HG02852 (cell line): ENCODE data around the gene SUV39H2.
"Not testable (repeated sequence)": the region's sequence is repeated elsewhere in the genome, so short reads cannot be mapped to it uniquely, and the experiment has no call there.

Experiments used
- ATAC-seq: cut with Tn5 transposase; IDR thresholded peaks from one replicate; pipeline ENCODE4 v1.9.1; 2021; ENCODE audit warnings: mild to moderate bottlenecking, moderate library complexity; ENCODE audit not compliant: unreplicated experiment

The SUV39H2 gene

GRCh38 chr10:14926722-14927416 is 48.2 kb downstream of the SUV39H2 start:
- peak; percentile 99 for ATAC-seq

GRCh38 chr10:14930610-14931009 is 51.9 kb downstream of the SUV39H2 start:
- ATAC-seq: no peak

GRCh38 chr10:14936584-14936983 is 57.9 kb downstream of the SUV39H2 start:
- no peak for ATAC-seq

- ATAC-seq: not testable (repeated sequence)
Measured at GRCh38 chr10:14938971-14939370, 60.3 kb downstream of the SUV39H2 start.

DNA sequence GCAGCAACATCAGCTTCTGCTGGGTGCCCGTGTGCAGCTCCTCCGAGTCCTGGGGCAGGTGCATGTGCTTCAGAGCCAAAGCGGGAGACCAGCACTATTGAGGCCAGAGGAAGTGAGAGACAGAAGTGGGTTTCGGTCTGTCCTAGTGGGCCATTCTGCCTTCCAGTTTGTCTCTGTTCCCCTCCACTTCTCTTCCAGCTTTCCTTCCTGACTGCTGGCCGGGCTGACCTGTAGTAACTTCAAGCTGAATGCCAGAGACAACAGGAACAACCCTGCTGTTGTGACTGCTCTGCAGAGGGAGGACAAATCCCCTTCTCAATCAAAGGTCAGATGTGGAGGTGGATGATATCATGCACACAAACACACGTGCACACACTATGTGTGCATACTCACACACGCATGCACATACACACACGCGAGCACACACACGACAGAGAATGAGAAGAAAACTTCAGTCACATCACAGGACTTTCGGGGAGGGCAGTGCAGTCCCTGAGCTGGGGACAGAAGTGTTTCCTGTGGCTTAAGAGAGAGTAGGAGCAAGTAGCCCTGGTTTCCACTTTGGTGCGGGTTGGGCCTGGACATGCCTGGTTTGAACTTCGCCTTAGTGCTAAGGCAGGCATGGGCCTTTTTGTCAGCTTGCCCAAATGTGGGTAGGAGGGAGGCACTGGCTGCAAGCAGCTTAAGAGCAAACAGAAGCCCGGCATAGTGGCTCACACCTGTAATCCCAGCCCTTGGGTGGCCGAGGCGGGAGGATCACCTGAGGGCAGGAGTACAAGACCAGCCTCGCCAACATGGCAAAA is 63.7 kb downstream of the SUV39H2 start:
- ATAC-seq: peak; percentile 96

DNA sequence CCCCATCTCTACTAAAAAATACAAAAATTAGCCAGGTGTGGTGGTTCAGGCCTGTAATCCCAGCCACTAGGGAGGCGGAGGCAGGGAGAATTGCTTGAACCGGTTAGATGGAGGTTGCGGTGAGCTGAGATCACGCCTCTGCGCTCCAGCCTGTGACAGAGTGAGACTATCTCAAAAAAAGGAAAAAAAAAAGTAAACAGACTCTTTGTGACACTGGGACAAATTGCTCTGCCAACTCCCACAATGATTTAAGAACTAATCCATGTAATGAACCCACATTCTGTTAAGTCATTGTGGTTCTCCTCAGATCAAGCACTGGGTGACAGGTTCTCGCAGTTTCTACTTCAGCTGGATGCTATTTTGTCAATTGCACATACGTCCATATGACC is 64.3 kb downstream of the SUV39H2 start:
- not testable (repeated sequence) for ATAC-seq

DNA sequence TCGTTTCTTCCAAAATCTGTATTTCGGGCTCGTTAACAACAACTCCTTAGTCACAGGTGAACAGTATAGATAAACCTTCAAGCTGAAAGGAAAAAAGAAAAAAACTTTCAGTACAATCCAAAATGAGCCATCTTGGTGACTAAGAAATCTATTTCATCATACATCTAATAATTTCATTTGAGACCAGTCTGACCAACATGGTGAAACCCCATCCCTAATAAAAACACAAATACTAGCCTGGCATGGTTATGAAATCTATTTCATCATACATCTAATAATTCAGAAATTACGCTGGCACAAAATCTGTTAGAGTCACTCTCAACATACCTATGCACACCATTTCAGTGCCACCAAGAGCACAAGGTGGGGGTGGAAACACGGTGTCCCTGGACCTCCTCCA is 66.4 kb downstream of the SUV39H2 start:
- ATAC-seq: no peak

GRCh38 chr10:14947268-14947667 is 68.6 kb downstream of the SUV39H2 start:
- ATAC-seq: no peak

DNA sequence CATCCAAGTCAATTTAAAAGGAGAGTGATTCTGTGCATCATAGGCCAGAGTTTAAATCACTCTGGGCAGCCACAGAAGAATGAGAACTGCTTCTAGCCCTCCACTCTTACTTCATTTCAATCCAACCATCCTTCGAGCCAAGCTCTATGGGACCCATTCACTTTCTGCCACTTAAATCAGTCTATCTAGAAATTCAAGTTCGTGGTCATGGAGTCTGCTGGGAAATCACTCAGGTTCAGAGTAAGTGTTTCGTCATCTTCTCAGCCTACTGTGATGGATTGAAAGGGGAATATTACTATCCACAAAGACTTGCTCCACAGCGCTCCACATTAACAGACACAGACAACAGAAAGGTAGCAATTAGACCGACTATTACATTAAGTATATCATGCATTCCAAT is 70.6 kb downstream of the SUV39H2 start:
- ATAC-seq: no peak

- no peak for ATAC-seq
Measured at GRCh38 chr10:14952851-14953423, 74.3 kb downstream of the SUV39H2 start.

- ATAC-seq: peak; percentile 25
Measured at GRCh38 chr10:14953424-14954000, 74.8 kb downstream of the SUV39H2 start.
